GM18909 (cell line): ENCODE data around the gene TMF1.

Experiments
- ATAC-seq: cut with Tn5 transposase; IDR thresholded peaks from one replicate; pipeline ENCODE4 v1.9.1; 2021; ENCODE audit warnings: mild to moderate bottlenecking; ENCODE audit not compliant: unreplicated experiment, poor library complexity

Gene TMF1

GRCh38 chr3:69051756-69052471 is at the start of gene TMF1:
Gene TMF1, minus strand, starts transcription at chr3:69052333. Its CDS starts 247 bp downstream, at chr3:69052086.
- ATAC-seq, result peak; percentile 97

- ATAC-seq, result no peak
Observed at GRCh38 chr3:69099576-69099975, 47.4 kb upstream of the TMF1 start.

GRCh38 chr3:69097407-69098086 is 45.4 kb upstream of the TMF1 start:
- ATAC-seq, result no peak

DNA sequence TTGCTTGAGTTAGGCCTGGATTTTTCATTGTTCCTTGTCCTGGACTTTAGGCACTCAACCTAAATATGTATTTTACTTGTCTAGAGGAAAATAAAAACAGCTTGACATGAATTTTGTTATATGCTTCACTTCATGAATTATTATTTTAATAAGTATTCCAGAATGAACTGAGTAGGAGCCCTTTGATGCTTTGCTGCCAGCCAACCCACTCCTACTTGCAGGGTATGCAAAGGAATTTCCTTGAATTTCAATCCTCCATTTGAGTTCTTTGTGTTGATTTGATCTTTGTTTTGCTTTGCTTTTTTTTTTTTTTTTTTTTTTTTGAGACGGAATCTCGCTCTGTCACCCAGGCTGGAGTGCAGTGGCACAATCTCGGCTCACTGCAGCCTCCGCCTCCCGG is 44.2 kb upstream of the TMF1 start:
- ATAC-seq, result no peak

DNA sequence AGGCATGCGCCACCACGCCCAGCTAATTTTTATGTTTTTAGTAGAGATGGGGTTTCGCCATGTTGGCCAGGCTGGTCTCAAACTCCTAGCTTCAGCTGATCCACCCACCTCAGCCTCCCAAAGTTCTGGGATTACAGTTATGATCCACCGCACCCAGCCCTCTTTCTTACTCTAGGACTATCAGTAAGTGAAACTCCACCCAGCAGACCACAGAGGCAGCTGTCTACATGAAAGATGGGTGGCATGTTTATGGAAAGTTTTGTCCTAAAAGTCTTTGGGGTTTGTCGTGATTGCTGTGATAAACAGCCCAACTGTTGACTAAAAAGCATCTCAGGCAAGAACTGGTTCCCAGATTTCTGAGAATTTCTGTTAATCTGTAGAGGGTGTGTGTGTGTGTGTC is 43.5 kb upstream of the TMF1 start:
- ATAC-seq, result no peak

DNA sequence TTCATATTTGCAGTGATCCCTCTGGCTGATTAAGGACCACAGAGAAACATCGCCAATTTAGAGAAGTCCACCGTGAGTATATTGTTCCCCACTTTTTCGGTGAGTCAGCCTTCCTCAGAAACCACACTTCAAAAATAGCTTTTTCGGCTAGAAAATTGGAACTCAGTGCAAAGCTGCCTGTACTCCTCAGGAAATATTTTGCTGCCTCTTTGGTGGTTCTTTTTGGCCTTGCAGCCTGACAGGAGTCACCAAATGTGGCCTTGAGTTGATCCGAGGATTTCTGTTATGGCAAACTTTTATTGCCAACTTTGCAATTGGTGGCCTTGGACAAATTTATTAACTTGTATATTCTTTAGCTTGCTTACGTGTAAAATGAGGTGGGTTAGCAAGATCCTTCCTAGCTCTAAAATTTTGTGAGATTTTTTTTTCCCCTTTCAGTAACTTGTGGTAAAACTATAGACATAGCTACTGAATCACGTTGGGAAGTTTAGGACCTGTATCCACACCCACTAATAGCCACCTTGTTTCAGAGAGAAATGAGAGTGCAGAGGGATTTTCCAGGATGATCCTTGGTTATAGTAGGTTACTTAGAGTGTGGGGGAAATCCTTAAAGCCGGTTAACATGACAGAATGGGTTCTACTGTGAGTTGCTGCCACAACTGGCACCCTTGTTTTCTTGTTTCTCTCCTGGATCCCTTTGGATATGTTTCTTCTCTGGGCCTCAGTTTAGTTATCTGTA is 42.5 kb upstream of the TMF1 start:
- no peak for ATAC-seq

- ATAC-seq, result peak; percentile 78
Observed at GRCh38 chr3:69092030-69092516, 39.9 kb upstream of the TMF1 start.

DNA sequence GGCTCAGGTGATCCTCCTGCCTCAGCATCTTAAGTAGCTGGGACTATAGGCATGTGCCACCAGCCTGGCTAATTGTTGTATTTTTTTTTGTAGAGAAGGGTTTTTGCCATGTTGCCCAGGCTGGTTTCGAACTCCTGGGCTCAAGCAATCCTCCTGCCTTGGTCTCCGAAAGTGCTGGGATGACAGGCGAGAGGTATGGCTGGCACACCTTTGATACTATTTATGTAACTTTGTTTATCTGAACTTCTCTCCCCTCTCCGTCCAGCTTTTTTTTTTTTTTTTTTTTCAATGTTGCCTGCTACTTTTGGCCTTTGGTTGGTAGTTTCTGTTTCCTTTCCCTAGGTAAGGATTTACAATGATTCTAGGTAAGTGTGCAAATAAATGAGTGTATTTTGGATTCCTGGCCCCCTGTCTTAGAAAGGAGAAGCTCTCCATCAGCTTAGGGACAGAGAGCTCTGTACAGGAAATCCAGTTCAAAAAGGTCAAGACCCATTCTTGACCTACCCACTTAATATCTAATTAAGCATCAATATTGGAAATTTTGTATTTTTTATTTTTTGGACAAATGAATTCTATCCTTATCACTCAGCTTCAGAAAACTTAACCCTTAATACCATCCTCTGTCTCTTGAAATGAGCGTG is 39.4 kb upstream of the TMF1 start:
- no peak for ATAC-seq

DNA sequence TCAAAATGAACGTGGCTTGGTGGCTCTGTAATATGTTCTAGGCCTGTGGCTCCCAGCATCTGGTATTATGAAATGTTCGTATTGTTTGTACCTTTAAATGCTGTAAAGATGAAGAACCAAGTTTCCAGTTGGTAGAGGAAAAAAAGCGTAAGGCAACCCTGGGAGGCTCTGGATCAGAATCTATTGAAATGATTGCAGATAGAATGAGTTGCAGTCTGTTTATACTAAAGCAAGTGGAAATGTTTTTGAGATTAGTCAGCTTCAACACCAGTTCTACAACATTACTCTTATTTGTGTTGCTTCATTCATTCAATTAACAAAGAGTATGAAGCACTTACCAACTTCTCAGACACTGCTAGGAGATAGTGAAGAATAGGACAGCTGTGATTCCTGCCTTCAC is 37.9 kb upstream of the TMF1 start:
- no peak for ATAC-seq

DNA sequence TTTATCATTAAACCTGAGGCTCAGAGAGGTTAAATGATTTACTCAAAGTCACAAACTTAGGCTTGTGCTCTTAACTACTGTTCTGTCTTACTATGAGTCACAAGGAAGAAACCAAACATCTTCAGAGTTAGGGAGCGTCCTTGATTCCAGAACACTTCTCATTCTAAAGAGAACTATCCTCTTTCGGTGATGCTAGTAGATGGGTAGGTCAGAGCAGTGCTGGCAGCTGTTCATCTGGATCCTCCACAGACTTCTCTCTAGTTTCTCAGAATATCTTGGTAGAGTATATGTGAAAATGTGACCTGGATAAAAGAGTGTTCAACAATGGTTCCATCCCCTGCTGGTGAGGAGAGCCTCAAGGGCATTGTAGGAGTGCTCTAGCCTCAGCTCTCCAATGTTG is 35.9 kb upstream of the TMF1 start:
- ATAC-seq, result peak; percentile 32

- ATAC-seq, result no peak
Observed at GRCh38 chr3:69087030-69087791, 35.1 kb upstream of the TMF1 start.

DNA sequence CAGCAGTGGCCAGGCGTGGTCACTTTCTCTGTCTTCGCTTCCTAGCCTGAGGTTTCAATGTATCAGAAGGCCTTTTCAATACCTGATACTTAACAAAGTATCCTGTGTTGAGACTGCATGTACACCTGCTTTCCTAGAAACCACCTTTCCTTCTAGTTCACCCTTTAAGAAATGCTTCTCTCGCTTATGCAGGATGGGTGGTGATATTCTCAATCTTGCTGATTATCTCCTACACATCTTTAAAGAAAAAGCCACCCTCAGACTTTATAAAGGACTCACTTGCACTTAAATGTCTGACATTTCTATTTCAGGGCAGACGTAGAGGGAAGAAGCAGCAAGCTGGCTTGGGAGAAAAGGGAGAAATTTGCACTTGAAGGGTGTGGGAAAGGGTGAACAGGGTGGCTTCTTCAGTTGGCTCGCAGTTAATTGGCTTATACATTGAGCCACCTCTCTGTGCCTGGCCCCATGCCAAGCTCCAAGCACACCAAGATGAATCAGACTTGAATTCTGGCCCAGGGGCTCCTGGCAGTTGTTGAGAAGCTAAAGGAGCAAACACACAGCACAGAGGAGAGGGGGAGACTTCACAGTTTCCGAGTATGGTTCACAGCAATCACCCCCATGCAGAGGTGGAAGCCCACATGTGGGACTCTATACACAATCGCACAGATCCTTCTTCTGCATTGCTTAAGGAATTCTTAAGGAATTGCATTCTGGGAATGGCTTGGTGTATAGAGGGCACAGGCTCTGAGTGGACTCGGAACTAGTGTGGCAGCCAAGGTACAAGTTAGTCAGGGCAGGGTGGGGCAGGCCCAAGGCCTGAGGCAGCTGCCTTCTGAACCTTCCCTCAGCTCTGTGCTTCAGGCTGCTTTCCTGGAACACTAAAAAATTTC is 33.9 kb upstream of the TMF1 start:
- ATAC-seq, result no peak

- no peak for ATAC-seq
Observed at GRCh38 chr3:69085168-69085832, 33.2 kb upstream of the TMF1 start.

- peak; percentile 57 for ATAC-seq
Observed at GRCh38 chr3:69084326-69085167, 32.4 kb upstream of the TMF1 start, which contains the start of gene ARL6IP5. Gene ARL6IP5, plus strand, starts transcription at chr3:69084937. Its CDS starts 111 bp downstream, at chr3:69085048.

DNA sequence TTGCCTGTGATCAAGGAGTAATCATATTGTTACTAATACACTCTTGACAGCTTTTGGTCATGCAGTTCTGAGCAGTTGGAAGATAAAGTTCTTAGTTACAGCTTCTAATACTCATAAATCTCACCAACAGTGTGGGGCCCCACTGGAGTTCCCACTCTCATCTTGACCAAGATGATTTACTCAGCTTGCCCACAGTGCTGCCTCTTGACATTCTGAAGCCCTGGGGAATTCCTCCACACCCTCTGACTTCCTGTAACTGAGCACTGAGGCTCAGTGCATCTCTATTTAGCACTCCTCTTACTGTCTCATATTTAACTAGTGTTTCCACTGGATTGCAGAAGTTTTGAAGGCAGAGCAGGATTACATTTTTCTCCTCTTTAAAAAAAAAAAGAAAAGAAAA is 30.7 kb upstream of the TMF1 start:
- ATAC-seq, result peak; percentile 66

DNA sequence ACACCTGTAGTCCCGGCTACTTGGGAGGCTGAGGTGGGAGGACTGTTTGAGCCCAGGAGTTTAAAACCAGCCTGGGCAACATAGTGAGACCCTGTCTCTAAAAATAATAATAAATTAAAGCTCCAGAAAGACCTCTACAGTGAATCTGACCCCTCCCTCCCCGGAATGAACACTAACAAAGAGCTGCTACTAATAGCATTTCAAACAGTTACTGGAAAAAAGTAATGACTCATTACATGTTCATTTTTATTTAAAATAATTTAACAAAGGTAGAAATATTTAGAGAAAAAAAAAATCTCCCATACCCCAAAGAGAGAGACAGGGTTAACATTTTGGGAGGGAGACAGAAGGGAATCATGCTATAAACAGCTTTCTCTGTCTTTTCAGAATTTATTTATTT is 30.2 kb upstream of the TMF1 start:
- ATAC-seq, result no peak

DNA sequence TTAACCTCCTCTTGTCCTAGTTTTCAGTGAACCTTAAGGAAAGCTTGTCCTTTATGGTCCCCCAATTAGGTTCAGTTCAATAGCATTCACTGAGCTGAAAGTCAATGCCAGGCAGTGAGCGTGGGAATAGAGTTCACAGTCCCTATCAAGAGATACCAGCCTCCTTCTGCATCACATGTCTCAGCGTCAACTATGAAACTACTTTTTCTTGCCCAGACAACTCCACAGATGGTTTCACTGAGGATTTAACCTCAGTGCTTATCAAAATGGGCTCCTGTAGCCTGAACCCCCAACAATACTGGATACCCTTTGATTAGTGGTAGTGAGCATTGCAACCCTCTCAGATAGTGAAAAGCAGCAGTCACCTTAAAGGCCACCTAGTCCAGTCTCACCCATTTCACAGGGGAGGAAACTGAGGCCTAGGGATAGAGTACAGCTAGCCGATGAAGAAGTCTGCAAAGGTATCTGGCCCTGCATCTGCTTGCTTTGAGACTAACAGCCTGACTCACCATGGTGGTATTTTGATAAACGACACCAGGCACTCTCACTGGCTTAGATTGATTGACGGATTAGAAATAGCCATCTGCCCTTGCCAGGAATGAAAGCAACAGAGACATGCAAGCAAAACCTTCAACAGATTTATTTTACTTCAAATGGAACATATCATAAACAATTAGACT is 29.6 kb upstream of the TMF1 start:
- no peak for ATAC-seq
